Prostate gland (tissue), 2 donors: ENCODE data around the gene CACNA1S.

ENCODE experiments used
- CTCF ChIP-seq, 4 experiments: fragments of 200-600 bp in 2 of 4; fragments of 450-650 bp in 2 of 4; sonication (generic) in 2 of 4; IDR thresholded peaks; 1 replicate in 3 of 4; 2 replicates in 1 of 4; pipeline ENCODE4 v1.5.1; 2016 to 2019; ENCODE audit warnings: antibody characterized with exemption in 4 of 4, mild to moderate bottlenecking in 2 of 4, moderate library complexity in 2 of 4
- POLR2A ChIP-seq: fragments of 450-650 bp; IDR thresholded peaks from one replicate; pipeline ENCODE4 v1.6.1; 2016; ENCODE audit warnings: antibody characterized with exemption, mild to moderate bottlenecking

- TF ChIP-seq CTCF (IDR thresholded peaks at IDR 0.05) (no peak), POLR2A (no peak)
These were observed 32.9 kb upstream of the CACNA1S start for GRCh38 chr1:201145132-201145531.
